NCI-H1436 treated with DMSO at 0.1 percent for 48 hours (cell line): Measurements from ENCODE around the gene STARD10.

Experiments
- DNase-seq: peaks from one replicate; lab custom pipeline; 2025; lab: John Stamatoyannopoulos, UW

The STARD10 gene

GRCh38 chr11:72744474-72744873 is 49.4 kb downstream of the STARD10 start:
- DNase-seq: no peak

- DNase-seq: no peak
These were observed 50.3 kb downstream of the STARD10 start for GRCh38 chr11:72743321-72744221.

GRCh38 chr11:72742513-72743320 is 51.1 kb downstream of the STARD10 start:
- no peak for DNase-seq

GRCh38 chr11:72741849-72742512 is 51.9 kb downstream of the STARD10 start:
- DNase-seq: no peak

GRCh38 chr11:72741429-72741833 is 52.4 kb downstream of the STARD10 start:
- no peak for DNase-seq

GRCh38 chr11:72740562-72741428 is 53.1 kb downstream of the STARD10 start:
- DNase-seq: no peak

GRCh38 chr11:72740060-72740424 is 53.8 kb downstream of the STARD10 start:
- DNase-seq: no peak

DNA sequence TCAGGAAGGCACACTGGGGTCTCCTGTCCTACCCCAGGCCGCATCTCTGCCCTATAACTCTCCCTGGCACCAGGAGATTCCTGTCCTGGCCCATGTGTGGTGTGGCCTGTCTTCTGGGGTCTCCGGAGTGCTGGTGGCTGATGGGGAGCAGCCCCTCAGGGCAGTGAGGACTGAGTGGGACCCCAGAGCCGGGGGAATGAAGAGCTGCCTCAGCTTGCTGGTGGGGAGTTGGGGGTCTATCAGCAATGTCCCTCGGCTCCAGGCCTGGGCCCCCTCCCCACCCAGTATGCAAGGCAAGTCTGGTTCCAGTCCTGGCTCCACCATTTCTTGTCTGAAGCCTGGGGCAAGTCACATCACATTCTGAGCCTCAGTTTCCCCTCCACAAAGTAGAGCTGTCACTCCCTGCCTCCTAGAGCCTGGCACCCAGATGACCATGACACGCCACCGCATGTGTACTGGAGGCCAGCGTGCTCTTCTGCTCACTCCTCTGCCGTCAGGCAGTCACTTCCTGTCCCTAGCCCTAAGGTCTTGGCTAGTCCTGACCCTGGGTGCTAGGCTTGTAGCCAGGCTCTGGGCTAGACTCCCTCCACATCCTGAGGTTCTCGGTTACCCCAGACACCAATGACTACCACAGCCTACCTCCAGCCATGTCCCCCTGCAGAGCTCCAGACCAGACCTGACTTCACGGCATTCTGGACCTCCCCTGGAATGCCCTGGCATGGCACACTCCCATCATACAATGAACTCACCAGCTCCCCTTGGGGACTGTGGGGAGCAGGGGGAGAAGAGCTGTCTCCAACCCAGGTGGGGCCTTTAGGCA is 54.4 kb downstream of the STARD10 start:
- DNase-seq: no peak

DNA sequence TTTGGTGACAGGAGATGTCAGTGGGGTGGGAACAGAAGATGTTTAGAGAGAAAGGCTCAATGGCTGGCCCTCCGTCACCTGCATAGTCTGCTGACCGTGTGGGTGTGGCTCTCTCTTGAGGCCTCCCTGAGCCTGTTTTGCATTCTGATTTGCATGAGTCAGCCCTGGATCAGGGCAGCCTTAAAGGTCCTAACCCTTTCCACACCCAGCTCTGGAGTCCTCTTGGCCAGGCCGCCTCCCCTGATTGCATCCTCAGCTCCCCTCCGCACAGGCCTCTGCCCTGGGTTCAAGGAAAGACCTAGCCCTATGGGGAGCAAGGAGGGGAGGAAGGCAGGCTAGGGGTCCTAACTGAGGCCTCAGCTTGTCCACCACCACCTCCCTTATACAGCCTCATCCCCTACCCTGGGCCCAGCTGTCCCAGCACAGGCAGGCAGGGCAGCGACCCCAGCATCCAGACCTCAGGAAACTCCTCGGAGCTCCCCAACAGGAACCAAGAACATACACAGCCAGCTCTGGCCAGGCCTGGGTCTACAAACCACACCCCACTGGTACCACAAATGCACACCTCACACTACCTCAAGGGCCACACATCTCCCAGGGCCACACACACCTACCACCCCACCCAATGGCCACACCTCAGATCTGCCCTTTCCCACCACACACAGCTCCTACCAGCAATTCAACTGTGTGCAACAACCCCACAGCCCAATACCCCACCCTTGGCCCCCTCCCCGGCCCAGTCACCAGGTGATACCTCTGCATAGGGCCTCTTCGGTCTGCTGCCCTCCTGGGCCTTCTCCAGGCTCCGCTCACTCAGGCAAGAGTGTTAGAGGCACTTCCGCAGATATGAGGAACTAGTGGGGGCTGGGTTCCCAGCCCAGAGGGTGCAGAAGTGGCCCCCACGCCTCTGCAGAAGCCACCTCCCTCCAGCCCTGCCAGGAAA is 55.4 kb downstream of the STARD10 start:
- DNase-seq: no peak

DNA sequence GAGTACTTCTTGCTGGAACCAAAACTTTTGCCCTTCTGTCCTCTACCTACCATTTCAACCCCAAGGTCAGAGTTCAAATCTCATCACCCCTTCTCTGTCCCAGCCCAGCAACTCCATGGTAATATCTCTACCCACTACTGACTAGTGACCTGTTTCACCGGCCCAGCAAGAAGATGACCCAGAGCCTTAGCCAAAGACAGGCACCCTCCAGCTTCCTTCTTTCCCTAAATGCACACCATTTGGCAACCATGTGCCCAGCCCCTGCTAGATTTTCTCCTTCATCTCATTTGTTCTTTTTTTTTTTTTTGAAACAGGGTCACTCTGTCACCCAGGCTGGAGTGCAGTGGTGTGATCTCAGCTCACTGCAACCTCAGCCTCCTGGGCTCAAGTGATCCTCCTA is 56.5 kb downstream of the STARD10 start:
- DNase-seq: no peak

GRCh38 chr11:72736452-72737069 is 57.3 kb downstream of the STARD10 start:
- no peak for DNase-seq

DNA sequence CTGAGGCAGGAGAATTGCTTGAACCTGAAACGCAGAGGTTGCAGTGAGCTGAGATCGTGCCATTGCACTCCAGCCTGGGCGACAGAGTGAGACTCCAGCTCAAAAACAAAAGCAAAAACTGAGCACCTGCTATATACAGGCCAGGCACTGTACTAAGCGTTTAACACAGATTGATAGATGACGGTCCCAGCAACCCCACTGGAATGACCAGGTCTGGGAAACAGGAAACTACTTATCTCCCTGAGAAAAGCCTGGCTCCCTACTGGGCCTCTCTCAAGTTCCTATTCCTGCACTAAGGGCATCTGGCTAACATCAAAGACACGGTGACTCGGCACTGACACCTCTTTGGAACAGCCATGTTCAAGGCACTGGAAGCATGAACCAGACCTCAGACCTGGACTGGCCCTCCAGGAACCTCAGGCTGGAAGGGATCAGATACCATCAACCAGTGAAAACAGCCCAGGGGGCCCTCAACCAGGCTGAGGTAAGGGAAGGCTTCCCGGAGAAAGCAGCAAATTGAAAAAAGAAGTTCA is 58.3 kb downstream of the STARD10 start:
- no peak for DNase-seq

DNA sequence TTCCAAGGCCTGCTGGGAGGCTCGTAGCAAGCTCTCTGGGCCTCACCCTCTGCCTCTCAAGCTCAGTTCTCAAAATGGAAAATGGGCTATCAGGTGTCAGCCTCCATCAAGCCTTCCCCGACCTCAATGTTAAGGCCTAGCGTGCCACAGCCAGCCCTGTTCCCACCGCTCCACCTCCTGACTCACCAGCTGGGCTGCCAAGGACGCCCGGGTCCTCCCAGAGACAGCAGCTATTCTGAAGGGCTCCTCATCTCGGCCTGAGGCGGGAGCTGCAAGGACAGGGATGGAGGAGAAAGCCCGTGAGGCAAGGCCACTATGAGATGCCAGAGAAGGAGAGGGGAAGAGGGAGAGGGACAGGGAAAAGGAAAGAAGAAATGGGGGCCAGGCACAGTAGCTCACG is 61.5 kb downstream of the STARD10 start:
- DNase-seq: no peak

DNA sequence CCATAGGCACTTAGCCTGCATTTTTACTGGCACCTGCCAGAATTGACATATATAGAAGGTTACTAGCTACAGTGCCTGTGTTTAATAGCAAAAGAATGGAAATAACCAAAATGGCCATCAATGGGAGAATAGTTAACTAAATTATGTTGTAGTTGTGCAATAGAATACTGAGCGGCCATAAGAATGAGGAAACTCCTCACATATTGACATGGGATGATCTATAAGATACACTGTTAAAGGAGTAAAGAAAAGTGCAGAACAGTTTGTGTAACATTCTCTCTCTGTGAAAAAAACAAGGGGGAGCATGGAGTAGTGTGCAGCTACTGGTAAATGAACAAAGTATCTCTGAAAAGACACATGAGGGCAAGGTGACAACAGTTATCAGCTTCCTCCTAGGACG is 63.1 kb downstream of the STARD10 start:
- DNase-seq: no peak

- DNase-seq: no peak
These were observed 63.6 kb downstream of the STARD10 start for GRCh38 chr11:72730243-72730642.

- DNase-seq: no peak
These were observed 66.3 kb downstream of the STARD10 start for GRCh38 chr11:72727521-72727920.

DNA sequence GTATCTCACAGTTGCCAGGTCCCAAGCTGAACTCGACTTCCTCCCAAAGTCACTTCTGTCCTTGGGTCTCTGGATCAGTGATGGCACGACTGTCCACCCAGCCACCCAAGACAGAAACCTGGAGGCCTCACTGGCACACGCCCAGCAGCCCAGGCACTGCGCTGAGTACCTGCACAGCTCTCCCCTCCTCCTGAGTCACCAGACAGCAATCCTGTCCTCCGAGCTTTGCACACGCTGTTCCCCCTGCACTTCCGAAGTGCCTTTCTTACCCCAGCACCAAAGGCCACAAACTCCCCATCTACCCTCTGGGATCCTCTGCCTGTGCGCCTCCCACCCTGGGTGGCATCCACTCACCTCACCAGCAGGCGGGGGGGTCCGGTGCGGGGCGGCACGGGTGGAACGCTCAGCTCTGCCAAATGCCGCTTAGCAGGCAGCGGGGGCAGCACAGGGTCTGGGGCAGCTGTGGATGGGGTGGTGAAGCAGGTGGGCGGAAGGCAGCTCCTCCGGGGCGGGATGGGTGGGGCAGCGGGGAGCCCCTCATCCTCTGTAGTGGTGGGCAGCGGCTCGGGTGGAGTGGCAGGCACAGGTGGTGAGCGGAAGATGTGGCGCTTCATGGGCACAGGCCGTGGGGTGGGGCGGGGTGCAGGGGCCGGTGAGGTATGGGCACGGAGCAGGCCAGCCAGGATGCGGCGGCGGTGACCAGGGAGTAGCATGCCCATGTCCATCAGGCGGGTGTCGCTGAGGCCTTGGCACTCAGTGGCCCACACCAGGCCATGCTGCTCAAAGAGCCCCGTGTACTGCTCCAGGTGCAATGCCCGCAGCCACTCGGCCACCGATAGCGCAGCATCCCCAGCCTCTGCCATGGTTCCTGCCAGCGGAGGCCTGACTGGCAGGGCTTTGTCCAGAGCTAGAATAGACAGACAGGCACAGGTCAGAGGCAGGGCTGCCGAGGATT is 67.3 kb downstream of the STARD10 start:
- no peak for DNase-seq

DNA sequence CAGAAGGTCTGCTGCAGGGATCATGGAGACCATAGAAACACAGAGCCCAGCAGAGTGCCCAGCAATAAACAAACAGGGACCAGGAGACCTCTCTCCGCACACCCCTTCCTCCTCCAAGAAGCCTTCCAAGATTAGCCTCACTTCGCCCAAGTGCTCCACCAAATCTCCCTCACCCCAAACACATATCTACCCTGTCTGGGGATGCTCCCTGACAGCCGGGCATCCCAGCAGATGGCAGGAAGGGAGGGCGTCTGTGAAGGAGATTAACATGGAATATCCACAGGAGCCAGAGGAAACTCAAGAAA is 68.2 kb downstream of the STARD10 start:
- no peak for DNase-seq
